NCI-H510A treated with DMSO at 0.1 percent for 48 hours (cell line): ENCODE results near the gene ERC1.

Experiments used
- DNase-seq: peaks from one replicate; lab custom pipeline; 2025; lab: John Stamatoyannopoulos, UW

The ERC1 gene

GRCh38 chr12:1533602-1534304 is 542.7 kb downstream of the ERC1 start:
- no peak for DNase-seq

DNA sequence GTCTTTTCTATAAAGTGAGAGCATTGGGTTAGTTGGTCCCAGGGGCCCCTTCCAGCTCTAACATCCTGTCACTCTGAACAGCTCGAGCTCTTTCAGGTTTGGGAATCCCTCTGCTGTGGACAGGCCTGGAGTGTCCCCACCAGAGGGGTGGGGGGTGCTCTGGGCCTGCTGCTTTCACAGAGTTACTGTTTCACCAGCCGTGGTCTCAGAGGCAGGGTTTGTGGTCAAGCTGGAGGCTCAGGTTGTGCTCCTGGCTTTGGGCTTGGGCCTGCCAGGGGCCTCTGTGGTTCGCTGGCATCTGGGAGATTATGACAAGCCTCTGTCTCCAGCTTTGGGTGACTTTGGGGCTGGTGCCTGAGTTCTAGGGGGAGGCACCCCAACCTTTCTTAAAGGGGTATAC is 543.7 kb downstream of the ERC1 start:
- DNase-seq, result no peak

GRCh38 chr12:1536817-1537216 is 545.8 kb downstream of the ERC1 start:
- no peak for DNase-seq

DNA sequence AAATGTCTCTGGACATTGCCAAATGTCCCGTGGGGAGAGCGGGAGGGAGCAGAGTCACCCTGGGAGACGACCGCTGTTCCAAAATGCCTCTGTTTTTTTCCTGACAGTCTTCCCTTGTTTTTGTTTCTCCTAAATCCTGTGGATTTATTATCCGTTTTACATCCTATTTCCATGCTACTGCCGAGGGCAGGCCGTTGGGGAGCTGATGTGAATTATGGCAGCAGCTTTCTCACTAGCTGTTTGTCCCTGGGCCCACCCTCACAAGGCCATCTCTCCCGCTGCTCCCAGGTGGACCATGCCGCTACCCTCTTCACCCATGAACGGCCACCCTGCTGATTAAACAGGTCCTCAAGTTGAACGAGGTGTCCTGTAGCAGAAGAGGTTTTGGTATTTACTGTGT is 548.1 kb downstream of the ERC1 start:
- no peak for DNase-seq

DNA sequence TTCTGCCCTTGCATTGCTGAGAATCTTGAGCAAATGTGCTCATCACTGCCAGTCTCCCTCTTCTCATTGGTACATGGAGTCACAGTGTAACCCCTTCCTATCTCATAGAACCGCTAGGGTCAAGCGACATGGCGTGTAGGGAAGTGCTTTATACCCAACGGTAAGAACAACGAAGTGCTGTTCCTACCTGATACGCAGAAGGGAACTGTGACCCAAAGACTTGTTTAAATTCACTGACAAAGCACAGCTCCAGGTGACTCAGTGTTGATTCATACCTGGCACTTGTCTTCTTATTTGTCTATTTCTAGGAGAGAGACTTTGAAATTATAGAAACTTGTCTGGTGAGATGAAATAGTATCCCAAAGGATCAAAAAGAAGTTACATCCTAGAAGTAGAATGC is 549.7 kb downstream of the ERC1 start:
- no peak for DNase-seq

GRCh38 chr12:1542599-1542998 is 551.6 kb downstream of the ERC1 start:
- no peak for DNase-seq

DNA sequence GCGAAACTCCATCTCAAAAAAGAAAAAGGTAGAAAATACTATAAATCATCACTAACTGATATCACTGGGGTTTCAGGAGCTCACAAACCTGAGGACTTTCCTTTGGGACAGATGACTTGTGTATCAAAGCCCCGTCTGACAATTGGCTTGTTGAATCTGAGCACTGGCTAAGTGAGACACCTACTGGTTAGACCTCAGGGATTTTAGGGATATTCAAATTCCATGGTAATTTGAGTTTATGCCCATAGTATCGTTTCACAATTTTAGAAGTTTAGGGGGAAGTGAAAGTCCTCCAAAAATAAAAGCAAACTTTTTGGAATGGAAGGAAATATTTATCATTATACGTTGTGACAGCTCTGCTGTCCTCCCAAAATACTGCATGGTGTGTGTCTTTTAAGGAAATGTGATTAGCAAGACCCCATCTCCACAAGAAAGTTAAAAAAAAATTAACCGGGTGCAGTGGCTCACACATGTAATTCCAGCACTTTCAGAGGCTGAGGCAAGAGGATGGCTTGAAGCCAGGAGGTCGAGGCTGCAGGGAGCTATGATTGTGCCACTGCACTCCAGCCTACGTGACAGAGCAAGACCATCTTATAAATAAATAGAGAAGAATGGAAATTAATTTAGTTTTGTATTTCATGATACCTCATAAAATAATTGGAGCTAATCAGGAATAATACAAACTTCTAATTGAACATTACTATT is 554.1 kb downstream of the ERC1 start:
- DNase-seq, result no peak
